Rectal smooth muscle tissue (tissue), 1 donor: Measurements from ENCODE around the gene FOXN3.

Source experiments
- H3K27ac ChIP-seq: one replicate; pipeline ENCODE4 v1.7.0; 2013; ENCODE audit warnings: low read depth, low read length, inconsistent platforms
- H3K27me3 ChIP-seq: one replicate; pipeline ENCODE4 v1.7.0; 2013; ENCODE audit warnings: low read length; ENCODE audit not compliant: control insufficient read depth, insufficient read depth
- H3K36me3 ChIP-seq: one replicate; pipeline ENCODE4 v1.7.0; 2013; ENCODE audit warnings: low read length; ENCODE audit not compliant: control insufficient read depth, insufficient read depth
- H3K4me1 ChIP-seq: one replicate; pipeline ENCODE4 v1.7.0; 2013; ENCODE audit warnings: low read length; ENCODE audit not compliant: control insufficient read depth, insufficient read depth
- H3K4me3 ChIP-seq: one replicate; pipeline ENCODE4 v1.7.0; 2013; ENCODE audit warnings: low read length
- H3K9ac ChIP-seq: one replicate; pipeline ENCODE4 v1.7.0; 2013; ENCODE audit warnings: low read length

The FOXN3 gene

DNA sequence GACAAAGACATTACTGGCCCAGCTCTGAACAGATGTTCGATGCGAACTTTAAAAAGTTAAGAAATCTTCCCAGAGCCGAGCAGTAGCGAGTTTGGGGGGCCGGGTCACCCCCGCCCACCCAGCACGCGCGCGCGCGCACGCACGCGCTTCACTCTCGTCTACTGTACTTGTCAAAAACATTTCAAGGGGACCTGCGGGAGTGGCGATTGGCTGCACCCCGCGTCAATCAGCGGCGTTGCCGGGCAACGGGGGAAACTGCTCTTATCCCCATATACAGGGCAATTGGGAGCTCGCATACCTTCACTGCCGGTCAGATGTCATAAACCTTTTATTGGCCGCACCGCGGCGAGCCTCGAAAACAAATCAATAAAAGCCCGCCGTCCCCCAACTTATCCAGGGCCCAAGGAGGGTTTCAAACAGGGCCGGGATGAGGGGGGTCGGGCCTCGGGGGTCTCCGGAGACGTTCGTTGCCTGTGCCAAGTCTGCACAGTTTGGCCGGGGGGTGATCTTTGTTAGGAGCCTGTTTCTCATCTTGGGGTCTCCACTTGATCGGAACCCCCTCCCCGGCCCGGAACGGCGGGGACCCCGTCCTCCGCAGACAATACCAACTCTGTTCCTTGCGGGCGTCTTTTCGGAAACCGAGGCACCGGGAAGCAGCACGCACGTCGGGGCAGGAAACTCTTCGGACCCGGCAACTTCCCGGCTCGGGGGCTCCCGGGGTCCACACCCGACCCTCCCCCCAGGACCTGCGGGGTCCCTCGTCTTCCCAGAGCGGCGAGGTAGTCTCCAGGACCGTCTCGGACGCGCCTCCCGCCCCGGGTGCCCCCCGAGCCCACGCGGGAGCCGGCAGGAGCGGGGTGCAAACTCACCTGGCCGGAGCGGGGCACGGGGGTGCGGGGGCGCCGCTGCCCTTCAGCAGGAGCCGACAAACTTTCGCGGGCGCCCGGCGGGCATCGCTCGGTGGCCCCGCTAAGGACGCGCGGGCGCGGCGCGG, 734 bp downstream of the FOXN3 start:
- H3K4me1 ChIP-seq, result peaks cover 7% of the 10 kb centered on the region

GRCh38 chr14:89415159-89415558, 1.9 kb downstream of the FOXN3 start:
- Histone ChIP-seq H3K27me3 (no peaks in the 10 kb centered on the region), H3K36me3 (peaks cover 10% of the 10 kb centered on the region), H3K9ac (no peak overlapping the region), H3K27ac (peak overlapping the region; percentile 94), H3K4me3 (peak overlapping the region; percentile 90), H3K4me1 (peaks cover 7% of the 10 kb centered on the region)

More for the DNA sequence above, 734 bp downstream of the FOXN3 start:
- Histone ChIP-seq H3K4me3 (peak overlapping the region; percentile 90), H3K9ac (peak overlapping the region; percentile 88), H3K27me3 (no peaks in the 10 kb centered on the region), H3K36me3 (peaks cover 8% of the 10 kb centered on the region), H3K27ac (peak overlapping the region; percentile 94)

GRCh38 chr14:89411976-89412375, 5.1 kb downstream of the FOXN3 start:
- H3K4me3 ChIP-seq, result no peak overlapping the region
- H3K4me1 ChIP-seq, result peaks cover 10% of the 10 kb centered on the region
- H3K27ac ChIP-seq, result no peak overlapping the region
- no peak overlapping the region for H3K9ac ChIP-seq
- H3K36me3 ChIP-seq, result peaks cover 10% of the 10 kb centered on the region
- H3K27me3 ChIP-seq, result no peaks in the 10 kb centered on the region

DNA sequence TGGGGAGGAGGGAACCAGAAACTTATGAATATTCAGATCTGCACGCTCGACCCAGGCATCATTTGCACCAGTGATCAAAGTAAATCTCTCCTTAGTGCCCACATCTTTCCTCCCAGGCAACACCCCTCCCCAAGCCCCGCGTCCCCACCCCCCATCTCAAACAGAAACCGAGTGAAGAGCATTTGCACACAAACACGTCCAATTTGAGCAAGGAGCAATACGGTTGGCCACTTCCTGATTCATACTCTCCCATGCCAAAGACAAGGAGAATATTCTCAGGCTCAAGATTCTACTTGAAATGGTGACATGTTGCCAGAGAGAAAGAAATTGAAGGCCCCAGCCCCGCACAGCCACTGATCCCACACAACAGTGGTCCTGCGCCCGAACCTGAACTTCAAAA, 7.1 kb downstream of the FOXN3 start:
- no peak overlapping the region for H3K27ac ChIP-seq
- H3K27me3 ChIP-seq, result no peaks in the 10 kb centered on the region
- H3K36me3 ChIP-seq, result peaks cover 10% of the 10 kb centered on the region
- H3K4me1 ChIP-seq, result peaks cover 9% of the 10 kb centered on the region
- no peak overlapping the region for H3K4me3 ChIP-seq
- no peak overlapping the region for H3K9ac ChIP-seq

DNA sequence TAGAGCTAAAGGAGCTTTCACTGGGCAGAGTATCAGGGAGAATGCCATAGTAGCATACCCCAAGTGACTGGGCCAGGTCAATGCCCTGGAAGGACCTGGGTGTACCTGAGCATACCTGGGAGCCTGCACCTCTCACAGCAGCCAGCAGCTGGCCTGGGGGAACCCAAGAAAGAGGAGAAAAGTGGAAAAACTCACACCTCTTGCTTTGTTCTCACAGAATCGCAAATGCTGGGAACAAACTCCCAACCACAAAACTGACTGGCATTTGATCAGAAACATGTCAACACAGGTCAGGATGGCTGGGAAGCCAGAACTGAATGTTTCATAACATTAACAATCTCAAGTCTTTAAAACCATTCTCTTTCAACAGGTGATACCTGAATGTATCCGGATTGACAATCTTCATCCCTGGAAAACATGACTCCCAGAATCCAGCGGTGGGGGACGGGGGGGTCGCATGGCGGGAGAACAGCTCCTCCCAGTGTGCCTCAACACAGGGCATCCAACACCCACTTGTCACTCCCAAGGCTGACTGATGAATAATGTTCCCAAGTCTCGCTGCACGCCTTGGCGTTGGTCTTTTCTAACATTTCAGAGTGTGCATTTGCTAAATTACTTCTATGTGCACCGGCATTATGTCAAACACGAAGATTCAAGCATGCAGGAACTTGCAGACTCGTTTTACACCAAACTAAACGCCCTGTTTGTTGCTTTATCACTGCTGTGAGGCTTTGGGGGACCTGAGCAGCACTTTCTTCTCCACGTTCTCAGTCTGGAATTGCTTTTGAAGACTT, 7.9 kb downstream of the FOXN3 start:
- Histone ChIP-seq H3K27me3 (no peaks in the 10 kb centered on the region), H3K4me1 (peaks cover 7% of the 10 kb centered on the region), H3K4me3 (no peak overlapping the region), H3K36me3 (peaks cover 10% of the 10 kb centered on the region), H3K9ac (no peak overlapping the region), H3K27ac (no peak overlapping the region)

DNA sequence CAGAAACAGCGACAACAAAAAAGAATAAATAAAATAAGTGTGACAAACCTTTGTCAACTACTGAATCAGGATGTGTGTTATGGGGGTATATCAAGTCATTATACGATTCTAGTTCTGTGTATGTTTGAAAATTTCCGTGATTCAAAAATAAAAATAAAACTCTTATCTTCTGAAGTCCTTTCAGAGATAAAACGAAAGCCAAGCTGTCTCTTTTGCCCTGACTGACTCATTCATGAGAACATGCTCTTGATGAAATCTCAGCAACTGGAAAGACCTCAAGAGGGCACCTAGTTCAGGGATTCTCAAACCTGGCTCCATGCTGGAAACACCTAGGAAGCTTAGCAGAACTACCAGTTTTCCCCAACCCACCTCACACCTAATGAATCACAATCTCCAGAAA, 9.2 kb downstream of the FOXN3 start:
- Histone ChIP-seq H3K9ac (no peak overlapping the region), H3K27me3 (no peaks in the 10 kb centered on the region), H3K4me3 (no peak overlapping the region), H3K4me1 (peaks cover 7% of the 10 kb centered on the region), H3K27ac (no peak overlapping the region), H3K36me3 (peaks cover 10% of the 10 kb centered on the region)

DNA sequence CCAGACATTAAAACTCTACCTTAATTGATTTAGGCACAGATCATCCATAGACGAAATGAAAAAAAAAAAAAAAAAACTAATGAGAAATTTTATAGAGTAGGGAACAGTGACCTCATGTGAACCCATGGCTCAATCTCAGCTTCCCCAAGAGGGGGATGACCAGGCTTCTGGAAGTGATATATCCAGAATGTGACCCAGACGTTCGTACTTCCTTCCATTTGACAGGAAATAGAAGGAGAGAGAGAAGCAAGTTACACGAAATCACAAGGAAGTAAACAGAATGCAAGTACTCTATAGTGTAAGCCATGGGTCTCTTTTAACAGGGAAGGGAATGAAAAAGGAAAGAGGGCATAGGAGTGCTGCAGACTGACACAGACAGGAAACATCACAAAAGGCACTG, 10.1 kb downstream of the FOXN3 start:
- Histone ChIP-seq H3K27ac (no peak overlapping the region), H3K4me1 (peaks cover 7% of the 10 kb centered on the region), H3K36me3 (peaks cover 7% of the 10 kb centered on the region)

DNA sequence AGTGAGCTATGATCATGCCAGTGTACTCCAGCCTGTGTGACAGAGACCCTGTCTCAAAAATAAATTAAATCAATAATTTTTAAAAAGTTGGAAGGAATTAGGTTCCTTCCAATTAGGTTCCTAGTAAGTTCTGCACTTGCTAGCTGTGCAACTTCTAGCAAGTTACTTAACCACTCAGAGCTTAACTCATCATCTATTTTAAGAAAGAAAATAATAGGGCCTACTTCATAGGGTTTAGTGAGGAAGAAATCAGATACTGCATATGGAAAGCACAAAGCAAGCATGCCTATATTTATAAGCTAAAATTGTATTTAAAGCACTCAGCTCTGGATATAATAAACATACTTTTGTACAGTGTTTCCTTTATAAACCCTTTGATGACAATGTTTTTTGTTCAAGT, 10.7 kb downstream of the FOXN3 start:
- Histone ChIP-seq H3K27ac (no peak overlapping the region), H3K4me1 (peaks cover 7% of the 10 kb centered on the region), H3K27me3 (no peaks in the 10 kb centered on the region), H3K4me3 (no peak overlapping the region), H3K36me3 (peaks cover 3% of the 10 kb centered on the region), H3K9ac (no peak overlapping the region)

More for the DNA sequence above, 10.1 kb downstream of the FOXN3 start:
- no peak overlapping the region for H3K9ac ChIP-seq
- H3K27me3 ChIP-seq, result no peaks in the 10 kb centered on the region
- H3K4me3 ChIP-seq, result no peak overlapping the region

- Histone ChIP-seq H3K27me3 (no peaks in the 10 kb centered on the region), H3K4me3 (no peak overlapping the region), H3K9ac (no peak overlapping the region), H3K27ac (no peak overlapping the region), H3K4me1 (peaks cover 7% of the 10 kb centered on the region), H3K36me3 (no peaks in the 10 kb centered on the region)
Measured at GRCh38 chr14:89405712-89406111, 11.3 kb downstream of the FOXN3 start.

GRCh38 chr14:89402363-89402762, 14.7 kb downstream of the FOXN3 start:
- no peak overlapping the region for H3K27ac ChIP-seq
- peaks cover 15% of the 10 kb centered on the region for H3K4me1 ChIP-seq
- H3K4me3 ChIP-seq, result no peak overlapping the region
- no peaks in the 10 kb centered on the region for H3K27me3 ChIP-seq
- H3K9ac ChIP-seq, result no peak overlapping the region
- no peaks in the 10 kb centered on the region for H3K36me3 ChIP-seq

DNA sequence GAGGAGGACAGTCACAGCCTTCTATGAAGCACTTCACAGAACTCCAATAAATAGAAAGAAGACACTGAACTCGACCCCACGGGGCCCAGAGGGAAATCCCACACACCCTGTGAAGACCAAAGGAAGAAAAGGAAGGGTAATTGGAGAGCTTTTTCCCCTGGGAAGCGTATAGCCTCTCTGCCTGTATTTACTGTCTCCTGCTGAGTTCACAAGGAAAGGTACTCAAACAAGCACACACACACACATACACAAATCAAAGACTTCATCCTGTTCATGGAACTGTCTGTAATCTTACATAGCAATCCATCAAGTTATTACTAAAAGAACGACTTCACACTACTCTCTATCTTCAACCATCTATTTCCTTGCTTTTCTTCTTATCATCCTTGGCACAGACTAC, 15.3 kb downstream of the FOXN3 start:
- Histone ChIP-seq H3K9ac (no peak overlapping the region), H3K4me1 (peaks cover 12% of the 10 kb centered on the region), H3K36me3 (no peaks in the 10 kb centered on the region), H3K4me3 (no peak overlapping the region), H3K27ac (no peak overlapping the region), H3K27me3 (no peaks in the 10 kb centered on the region)

DNA sequence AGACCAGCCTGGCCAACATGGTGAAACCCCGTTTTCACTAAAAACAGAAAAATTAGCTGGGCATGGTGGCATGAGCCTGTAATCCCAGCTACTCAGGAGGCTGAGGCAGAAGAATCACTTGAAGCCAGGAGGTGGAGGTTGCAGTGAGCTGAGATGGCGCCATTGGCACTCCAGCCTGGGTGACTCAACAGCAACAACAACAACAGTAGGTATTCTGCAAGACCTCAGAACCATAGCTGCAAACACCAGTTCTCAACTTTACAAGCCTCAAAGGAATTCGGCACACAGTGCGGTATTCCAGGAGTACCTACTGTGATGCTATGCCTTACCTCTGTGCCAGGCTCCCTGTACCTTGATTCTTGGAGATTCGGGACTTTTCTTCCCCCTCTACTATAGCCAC, 15.8 kb downstream of the FOXN3 start:
- Histone ChIP-seq H3K27ac (no peak overlapping the region), H3K27me3 (no peaks in the 10 kb centered on the region), H3K4me3 (no peak overlapping the region), H3K9ac (no peak overlapping the region), H3K4me1 (peaks cover 9% of the 10 kb centered on the region), H3K36me3 (no peaks in the 10 kb centered on the region)
